Uterus (tissue), 2 donors: ENCODE data around the gene GAREM1.

ENCODE experiments used
- POLR2A ChIP-seq, 2 donors: fragments of 450-650 bp; IDR thresholded peaks; one replicate each; pipeline ENCODE4 v1.6.1; 2016; ENCODE audit warnings: antibody characterized with exemption in 2 of 2, mild to moderate bottlenecking in 1 of 2, moderate library complexity in 1 of 2
- TF ChIP-seq, protein P1 (sequence below), 4 experiments: fragments of 200-600 bp in 2 of 4; fragments of 450-650 bp in 2 of 4; sonication (generic) in 2 of 4; IDR thresholded peaks; one replicate each; pipeline ENCODE4 v1.5.1; 2016 to 2019; ENCODE audit warnings: antibody characterized with exemption in 4 of 4, mild to moderate bottlenecking in 2 of 4, moderate library complexity in 1 of 4

DNA sequence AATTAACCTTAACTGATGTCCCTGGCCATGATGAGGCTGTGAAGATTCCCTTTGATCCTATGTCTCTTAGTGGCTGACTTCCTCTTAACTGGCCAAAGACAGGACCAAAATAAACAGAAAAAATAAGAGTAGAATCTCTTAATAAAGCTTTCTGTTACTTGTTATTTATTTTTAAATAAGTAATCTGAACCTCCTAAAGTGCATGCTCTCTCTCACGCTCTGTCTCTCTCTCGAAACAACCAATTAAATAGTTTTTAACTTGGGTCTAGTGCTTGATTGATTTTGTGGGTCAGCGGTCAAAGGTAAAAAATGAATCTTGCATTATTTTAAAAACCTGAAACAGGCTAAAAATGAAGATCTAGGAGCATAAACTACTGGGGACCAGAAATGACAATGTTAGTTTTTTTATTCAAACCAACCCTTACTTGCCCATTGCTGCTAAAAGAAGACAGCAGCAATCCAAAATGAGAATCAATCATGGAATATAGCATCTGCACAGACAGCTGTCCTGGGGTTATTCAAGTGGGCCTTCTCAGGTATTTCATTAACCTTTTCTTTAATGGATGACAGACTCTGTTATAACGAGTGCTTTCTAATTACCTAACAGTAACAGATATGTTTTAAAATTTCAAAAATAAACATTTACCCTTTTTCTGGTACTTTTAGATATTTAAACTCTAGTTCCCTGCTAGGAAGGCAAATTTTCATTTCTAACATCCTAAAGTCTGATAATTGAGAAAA is 11.2 kb downstream of the GAREM1 start:
- no peak for TF ChIP-seq POLR2A (IDR thresholded peaks at IDR 0.05)
- TF ChIP-seq, protein P1, sequence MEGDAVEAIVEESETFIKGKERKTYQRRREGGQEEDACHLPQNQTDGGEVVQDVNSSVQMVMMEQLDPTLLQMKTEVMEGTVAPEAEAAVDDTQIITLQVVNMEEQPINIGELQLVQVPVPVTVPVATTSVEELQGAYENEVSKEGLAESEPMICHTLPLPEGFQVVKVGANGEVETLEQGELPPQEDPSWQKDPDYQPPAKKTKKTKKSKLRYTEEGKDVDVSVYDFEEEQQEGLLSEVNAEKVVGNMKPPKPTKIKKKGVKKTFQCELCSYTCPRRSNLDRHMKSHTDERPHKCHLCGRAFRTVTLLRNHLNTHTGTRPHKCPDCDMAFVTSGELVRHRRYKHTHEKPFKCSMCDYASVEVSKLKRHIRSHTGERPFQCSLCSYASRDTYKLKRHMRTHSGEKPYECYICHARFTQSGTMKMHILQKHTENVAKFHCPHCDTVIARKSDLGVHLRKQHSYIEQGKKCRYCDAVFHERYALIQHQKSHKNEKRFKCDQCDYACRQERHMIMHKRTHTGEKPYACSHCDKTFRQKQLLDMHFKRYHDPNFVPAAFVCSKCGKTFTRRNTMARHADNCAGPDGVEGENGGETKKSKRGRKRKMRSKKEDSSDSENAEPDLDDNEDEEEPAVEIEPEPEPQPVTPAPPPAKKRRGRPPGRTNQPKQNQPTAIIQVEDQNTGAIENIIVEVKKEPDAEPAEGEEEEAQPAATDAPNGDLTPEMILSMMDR (IDR thresholded peaks at IDR 0.05), result no peak
